ENCODE results near the gene ACSS2.
A peak's percentile ranks its signal among the peaks of the same experiment; 100 is the strongest.

Gene ACSS2

DNA sequence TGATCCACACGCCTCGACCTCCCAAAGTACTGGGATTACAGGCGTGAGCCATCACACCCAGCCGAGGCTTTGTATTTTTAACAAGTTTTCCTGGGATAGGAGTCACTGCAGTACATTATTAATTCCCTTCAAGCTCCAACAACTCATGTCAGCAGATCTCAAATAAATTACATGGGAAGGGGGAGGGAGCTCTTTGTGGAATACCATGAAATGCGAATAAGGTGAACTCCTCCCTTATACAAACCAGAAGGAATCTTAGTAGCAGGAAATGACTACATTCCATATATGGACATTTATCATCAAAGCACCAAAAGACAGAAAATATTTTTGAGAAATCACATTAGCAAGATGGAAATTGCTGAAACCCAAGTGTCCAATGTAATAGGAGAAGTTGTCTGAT, 76.3 kb downstream of the ACSS2 start:
- DNase-seq = no peak

DNA sequence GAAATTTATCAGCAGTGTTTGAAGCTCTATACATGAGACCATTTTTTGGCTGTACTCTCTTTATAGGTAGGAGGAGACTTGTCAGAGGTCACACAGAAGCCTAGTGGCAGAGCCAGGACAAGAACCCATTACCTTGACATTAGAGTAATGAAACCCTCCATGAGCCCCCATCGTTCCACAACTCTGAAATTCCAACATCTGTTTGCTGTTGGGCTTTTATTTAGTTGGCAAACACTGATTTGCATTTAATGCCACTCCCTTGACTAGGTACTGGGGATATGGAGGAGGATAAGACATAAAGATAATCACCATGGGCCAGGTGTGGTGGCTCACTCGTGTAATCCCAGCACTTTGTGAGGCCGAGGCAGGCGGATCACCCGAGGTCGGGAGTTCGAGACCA, 77.5 kb downstream of the ACSS2 start:
- DNase-seq = no peak

DNA sequence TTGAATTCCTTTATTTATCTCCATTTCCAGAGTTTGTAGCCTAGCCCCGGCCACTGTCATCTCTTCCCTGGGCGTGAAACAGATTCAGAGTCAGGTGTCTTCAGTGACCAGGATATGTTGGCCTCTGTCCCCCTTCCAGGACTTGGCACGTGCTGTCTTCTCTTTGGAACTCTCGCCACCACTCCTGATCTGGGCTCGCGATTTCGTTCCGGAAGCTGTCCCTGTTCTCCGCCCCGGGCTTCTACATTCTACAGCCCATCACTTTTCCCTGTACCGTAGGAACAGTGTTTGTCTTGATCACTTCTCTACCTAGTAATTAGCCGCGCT, 78.5 kb downstream of the ACSS2 start:
- peak; percentile 20 for DNase-seq

DNA sequence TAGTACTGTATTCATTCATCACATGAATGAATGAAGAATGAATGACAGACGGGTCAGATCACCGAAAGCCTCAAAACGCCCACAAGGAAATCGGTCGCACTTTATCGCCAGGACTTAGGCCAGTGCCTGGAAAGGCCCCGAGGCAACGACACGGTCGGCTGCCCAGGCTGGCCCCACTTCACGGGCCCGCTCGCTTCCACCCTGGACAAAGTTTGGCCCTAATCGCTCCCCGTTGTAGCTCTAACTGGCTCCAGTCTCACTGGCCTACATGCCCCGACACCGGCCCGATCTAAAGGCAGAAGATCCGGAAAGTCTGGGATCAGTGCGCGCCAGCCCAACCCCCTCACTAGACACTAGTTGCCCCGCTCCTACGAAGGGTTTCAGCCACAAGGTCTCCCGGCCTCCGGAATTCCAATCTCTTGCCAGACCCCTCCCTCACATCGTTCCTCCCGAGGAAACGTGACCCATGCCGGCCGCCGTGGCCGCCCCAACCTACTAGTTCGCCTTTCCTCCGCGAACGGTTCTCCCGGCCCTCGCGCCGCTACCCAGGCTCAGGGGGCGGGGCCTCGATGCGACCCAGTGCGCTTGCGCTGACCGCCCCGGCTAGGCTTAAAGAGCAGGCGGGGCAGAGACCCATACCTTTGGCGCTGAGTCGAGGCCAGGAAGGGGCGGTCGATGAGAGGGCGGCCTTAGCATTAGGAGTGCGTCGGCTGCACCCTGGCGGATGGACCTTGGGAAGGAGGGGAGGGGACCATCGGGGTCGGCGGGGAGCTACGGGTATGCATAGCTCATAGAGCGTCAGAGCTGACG, 79.0 kb downstream of the ACSS2 start, which contains the start of the genes GSS and MYH7B:
Gene GSS, minus strand, starts transcription at position 576 of the 810 bp plus-strand sequence. CDS start 3,954 bp downstream, outside the sequence.
Gene MYH7B, plus strand, starts transcription at position 638 of the 810 bp plus-strand sequence. CDS start 22,138 bp downstream, outside the sequence.
- peak; percentile 89 for DNase-seq

DNA sequence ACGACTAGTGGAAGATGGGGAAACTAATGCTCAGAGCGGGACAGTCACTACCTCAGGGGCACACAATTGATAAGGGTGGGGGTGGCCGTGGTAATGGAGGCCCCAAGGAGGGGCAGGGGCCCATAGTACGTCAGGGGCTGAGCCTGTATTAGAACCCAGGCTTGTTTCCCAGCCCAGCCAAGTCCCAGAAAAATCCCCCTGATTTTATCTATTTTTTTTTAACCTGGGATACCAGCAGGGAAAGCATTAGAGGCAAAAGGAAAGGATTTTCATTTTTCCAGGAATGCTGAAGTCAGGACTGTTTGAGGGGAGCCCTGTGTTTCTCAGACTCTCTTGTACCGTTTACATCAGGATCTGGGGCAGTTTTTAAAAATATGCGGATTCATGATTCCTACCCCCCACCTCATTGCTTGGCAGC, 79.6 kb downstream of the ACSS2 start:
- no peak for DNase-seq

DNA sequence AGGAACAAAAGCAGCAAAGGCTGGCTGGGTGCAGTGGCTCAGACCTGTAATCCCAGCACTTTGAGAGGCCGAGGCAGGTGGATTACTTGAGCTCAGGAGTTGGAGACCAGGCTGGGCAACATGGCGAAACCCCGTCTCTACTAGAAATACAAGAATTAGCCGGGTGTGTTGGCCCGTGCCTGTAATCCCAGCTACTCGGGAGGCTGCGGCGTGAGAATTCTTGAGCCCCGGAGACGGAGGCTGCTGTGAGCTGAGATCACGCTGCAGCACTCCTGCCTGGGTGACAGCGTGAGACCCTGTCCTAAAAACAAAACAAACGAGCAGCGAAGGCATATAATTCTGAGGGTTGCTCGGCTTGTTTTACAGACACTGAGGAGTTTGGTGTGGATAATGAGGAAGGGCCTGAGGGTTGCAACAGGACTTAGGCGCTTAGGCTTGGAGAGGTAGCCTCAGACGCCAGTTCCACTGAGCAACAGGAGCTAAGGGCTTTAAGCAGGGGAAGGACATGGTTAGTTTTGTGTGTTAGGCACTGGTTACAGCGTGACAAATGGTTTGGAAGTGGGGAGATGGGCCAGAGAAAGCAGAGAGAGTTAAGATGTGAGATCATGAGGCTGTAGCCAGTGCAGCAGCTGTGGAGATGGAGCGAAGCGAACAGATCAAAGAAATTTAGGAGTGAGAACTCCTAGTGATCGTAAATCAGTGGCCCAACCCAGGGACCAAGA, 80.5 kb downstream of the ACSS2 start:
- no peak for DNase-seq

DNA sequence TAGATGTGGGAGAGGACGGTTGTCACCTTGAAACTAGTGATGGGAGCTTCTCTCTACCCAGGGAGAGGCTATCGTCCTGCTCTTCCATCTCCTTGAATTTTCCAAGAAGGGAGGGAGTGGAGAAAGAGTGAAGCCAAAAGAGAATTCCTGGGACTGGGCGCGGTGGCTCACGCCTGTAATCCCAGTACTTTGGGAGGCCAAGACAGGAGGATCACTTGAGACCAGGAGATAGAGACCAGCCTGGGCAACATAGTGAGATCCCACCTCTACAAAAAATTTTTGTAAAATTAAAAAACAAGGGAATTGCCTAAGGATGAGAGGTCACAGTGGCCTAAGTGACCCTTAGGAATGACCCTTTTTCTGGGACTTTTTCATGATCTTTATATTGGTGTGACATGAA, 88.1 kb downstream of the ACSS2 start:
- DNase-seq = no peak

DNA sequence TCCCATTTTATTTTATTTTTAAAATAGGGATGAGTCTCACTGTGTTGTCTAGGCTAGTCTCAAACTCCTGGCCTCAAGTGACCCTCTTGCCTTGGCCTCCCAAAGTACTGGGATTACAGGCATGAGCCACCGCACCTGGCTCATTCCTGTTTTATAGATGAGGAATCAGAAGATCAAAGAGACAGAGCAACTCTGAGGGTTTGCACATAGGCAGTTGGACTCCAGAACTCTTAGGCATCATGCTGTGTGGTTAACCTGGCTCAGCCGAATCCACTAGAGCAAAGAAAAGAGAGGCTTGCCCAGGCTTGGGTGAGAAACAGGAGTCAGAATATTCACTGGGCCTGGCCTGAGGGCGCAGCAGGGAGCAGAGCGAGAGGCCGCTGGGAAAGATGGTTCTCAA, 88.6 kb downstream of the ACSS2 start:
- no peak for DNase-seq

DNA sequence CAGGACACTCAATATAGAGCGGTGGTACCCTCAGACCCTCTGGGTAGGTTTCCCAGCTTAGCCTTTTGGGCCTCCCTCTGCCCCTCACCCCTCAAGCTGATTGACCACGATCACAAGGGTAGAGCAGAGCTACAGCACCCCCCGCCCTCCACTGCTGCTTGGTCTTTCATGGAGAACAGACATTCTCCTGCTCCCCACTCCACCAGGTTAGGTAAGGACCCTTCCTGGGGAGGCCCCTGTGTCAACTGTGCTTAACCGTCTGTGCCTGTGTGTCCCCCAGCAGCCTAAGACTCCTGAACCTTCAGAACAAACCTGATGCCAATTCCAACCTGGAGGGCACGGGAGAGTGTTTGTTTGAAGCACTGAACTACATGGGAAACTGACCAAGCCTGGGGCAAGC, 91.0 kb downstream of the ACSS2 start:
- DNase-seq = no peak

DNA sequence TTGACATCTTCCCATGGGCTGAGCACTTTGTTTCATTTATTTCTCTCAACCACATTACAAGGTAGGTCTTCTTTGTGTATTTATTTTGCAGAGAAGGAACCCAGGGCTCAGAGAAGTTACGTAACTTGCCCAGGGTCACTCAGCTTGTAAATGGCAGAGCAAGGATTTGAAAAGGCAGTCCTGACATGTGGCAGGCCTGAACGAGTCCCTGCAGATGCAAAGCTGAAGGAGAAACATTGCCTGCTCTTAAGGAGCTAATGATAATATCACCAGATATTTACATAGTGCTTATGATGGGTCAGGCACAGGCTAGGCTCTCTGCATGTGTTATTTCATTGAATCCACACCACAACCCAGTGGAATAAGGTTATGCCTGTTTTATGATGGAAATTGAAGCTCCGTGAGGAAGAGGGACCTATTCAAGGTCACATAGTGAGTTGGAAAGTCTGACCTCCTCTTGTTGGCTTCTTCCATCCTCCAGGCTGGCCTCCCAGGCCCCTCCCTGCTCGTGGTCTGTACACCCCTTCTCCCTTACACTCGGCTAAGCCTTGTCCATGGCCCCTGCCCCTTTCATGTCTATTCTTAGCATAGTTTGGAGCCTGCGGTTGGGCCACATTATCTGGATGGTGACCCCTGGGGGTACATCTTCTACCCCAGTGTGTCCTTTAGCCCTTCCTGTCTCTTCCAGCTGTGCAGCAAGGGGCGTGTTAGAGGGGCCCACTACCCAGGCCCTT, 91.8 kb downstream of the ACSS2 start:
- no peak for DNase-seq

DNA sequence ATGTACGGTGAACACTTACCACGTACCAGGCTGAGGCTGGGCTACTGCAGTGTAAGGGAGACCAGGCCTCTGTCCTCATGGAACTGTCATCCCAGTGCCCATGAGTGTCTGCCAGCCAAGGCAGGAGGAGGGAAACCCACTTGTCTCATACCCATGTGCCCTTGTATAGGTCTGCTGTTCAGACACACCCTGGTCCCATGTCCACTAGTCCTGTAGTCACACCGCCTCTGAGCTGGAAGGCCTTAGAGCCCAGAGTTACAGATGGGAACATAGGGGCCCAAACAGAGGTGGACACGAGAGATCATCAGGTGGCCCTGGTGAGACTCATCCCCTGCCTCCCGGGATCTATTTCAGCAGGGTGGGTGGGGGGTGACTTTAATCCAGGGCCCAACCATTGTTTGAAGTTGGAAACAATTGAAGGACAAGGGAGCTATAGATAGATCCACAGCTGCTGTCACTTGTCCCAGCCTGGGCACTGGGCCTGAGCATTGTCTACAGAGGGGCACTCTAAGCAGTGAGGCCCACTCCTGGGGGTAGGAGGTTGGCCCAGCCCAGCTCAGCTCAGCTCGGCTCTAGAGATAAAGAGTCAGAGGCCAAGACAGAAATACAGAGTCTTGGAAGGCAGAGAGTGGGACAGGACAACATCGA, 93.9 kb downstream of the ACSS2 start:
- DNase-seq = no peak

DNA sequence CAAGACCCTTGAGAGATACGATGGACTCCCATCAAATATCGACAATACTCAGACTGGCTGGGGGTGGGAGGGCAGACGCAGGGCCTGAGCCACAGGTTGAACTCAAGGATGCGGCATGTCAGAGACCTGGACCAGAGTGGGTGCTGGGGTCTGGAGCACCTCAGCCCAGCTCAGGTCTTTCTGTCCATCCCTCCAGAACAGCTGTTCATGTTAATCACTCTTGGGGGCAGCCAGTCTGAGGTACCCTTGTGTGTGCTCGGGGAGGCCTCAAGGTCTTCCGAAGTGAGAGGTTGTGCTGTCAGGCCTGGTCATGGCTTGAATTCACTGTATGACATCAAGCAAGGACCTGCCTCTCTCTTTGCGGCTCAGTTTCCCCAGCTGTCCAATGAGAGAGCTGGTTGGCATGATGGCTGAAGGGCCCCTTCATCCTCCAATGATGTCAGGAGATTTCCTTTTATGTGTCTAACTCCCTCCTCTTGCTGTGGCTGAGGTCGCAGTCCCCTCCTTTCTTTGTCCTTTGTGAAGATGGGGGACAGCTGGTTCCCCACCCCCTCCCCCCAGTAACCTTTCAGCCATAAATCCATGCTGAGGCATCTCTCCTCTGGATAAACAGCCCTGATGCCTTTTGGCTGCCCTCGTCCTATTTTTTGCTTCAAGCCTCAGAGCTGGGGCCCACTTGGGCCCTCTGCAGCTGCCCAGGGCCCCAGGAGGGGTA, 94.6 kb downstream of the ACSS2 start:
- no peak for DNase-seq

DNA sequence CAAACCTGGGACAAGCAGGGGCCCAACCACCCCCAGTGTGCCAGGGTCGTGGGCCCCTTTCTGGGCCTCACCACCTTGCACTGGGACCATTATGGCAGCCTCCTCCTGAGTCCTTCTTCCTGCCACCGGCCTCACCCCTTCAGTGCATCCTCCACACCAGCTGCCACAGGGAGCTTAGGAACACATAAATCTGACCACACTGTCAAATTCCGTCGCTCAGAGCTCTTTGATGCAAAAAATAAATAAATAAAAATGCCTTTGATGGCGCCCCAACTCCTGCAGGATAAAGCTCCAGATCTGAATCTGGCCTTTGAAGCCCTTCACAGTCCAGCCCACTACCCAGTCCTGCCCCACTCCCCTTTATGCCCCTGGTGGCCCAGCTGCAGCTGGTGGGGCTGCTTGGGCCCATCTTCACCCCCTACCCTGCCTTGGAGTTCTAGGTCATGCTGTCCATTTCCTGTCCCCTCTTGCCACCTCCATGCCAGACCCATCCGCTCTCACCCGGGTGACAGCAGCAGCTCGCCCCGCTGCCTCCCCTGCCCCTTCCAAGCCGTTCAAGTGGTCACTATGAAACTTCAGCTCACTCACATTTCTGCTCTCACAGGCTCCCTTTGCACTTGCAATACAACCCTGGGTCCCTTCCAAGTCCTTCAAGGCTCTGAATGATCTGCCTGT, 95.3 kb downstream of the ACSS2 start:
- DNase-seq = no peak

DNA sequence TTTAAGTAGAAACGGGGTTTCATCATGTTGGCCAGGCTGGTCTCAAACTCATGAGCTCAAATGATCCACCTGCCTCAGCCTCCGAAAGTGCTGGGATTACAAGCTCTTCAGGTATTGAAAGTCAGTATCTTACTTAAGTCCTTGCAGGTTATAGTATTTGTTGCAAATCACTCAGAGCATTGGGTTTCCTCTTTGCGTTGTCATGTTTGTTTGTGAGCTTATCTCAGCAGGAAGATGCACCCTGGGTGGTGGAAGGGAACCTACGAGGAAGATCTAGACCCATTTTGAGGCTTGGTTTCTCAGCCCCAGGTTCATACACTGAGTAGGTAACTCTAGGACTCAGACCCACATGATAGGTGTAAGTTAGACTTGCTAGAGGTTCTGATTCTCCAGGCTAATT, 97.8 kb downstream of the ACSS2 start:
- DNase-seq = no peak

DNA sequence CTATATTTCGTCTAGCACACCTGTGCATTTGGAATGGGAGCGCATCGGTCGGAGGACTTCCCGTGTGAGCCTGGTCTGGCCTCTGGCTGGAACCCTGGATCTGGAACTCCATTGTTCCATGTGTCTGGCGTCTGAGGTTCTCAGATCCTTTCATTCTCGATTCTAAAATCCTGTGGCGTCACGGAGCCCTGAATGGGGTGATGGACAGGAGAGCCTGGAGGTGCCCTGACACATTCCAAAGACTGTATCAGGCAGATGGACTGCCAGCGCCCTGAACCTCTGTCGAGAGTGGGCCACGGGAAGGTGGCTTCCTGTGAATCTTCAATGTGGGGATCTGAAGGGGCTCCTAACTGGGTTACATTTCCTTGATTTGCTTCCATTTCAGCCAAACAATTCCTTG, 99.9 kb downstream of the ACSS2 start:
- DNase-seq = no peak

All from MV-4-11 (cell line).